ENCODE data around the gene PCSK5. TPM values are rescaled to one million over a fixed set of nuclear protein-coding genes. Genes with fewer than 3 reads are reported as not detected.
A peak's percentile ranks its signal among the peaks of the same experiment; 100 is the strongest.
"Not testable (repeated sequence)": the region's sequence is repeated elsewhere in the genome, so short reads cannot be mapped to it uniquely, and the experiment has no call there.

The PCSK5 gene
- polyA plus RNA-seq, 1 donor: 123 TPM

- H3K27me3 ChIP-seq (ENCODE audit: control insufficient read depth, insufficient read depth, low read length); DNase-seq; H3K27ac ChIP-seq (ENCODE audit: low read length); H3K4me1 ChIP-seq (ENCODE audit: control insufficient read depth, insufficient read depth, low read length); H3K9me3 ChIP-seq (ENCODE audit: control insufficient read depth, low read depth, low read length); H3K4me3 ChIP-seq (ENCODE audit: low read length): not testable (repeated sequence)
- WGBS (ENCODE audit: insufficient coverage, low lambda C conversion rate): 80% methylated on average over 1 of the region's 7 CpGs
- H3K36me3 ChIP-seq (ENCODE audit: control insufficient read depth, insufficient read depth, low read length): peaks cover 16% of the 10 kb centered on the region
These were observed 416.6 kb downstream of the PCSK5 start for GRCh38 chr9:76307047-76307446.

GRCh38 chr9:76310577-76310976 is 420.1 kb downstream of the PCSK5 start:
- no peaks in the 10 kb centered on the region for H3K4me1 ChIP-seq (ENCODE audit: control insufficient read depth, insufficient read depth, low read length)
- WGBS (ENCODE audit: insufficient coverage, low lambda C conversion rate): no CpG with 5 or more reads among the region's 7 CpGs
- no peak for DNase-seq
- peaks cover 14% of the 10 kb centered on the region for H3K36me3 ChIP-seq (ENCODE audit: control insufficient read depth, insufficient read depth, low read length)
- H3K4me3 ChIP-seq (ENCODE audit: low read length): no peak overlapping the region
- no peaks in the 10 kb centered on the region for H3K27me3 ChIP-seq (ENCODE audit: control insufficient read depth, insufficient read depth, low read length)
- no peaks in the 10 kb centered on the region for H3K9me3 ChIP-seq (ENCODE audit: control insufficient read depth, low read depth, low read length)
- no peak overlapping the region for H3K27ac ChIP-seq (ENCODE audit: low read length)

GRCh38 chr9:76310991-76311390 is 420.5 kb downstream of the PCSK5 start:
- no peak overlapping the region for H3K27ac ChIP-seq (ENCODE audit: low read length)
- no peaks in the 10 kb centered on the region for H3K4me1 ChIP-seq (ENCODE audit: control insufficient read depth, insufficient read depth, low read length)
- WGBS (ENCODE audit: insufficient coverage, low lambda C conversion rate): no CpG with 5 or more reads among the region's 5 CpGs
- DNase-seq: no peak
- no peak overlapping the region for H3K4me3 ChIP-seq (ENCODE audit: low read length)
- H3K9me3 ChIP-seq (ENCODE audit: control insufficient read depth, low read depth, low read length): no peaks in the 10 kb centered on the region
- no peaks in the 10 kb centered on the region for H3K27me3 ChIP-seq (ENCODE audit: control insufficient read depth, insufficient read depth, low read length)
- H3K36me3 ChIP-seq (ENCODE audit: control insufficient read depth, insufficient read depth, low read length): peaks cover 15% of the 10 kb centered on the region

- no peaks in the 10 kb centered on the region for H3K4me1 ChIP-seq (ENCODE audit: control insufficient read depth, insufficient read depth, low read length)
- peaks cover 19% of the 10 kb centered on the region for H3K36me3 ChIP-seq (ENCODE audit: control insufficient read depth, insufficient read depth, low read length)
- no peaks in the 10 kb centered on the region for H3K9me3 ChIP-seq (ENCODE audit: control insufficient read depth, low read depth, low read length)
- no peaks in the 10 kb centered on the region for H3K27me3 ChIP-seq (ENCODE audit: control insufficient read depth, insufficient read depth, low read length)
- WGBS (ENCODE audit: insufficient coverage, low lambda C conversion rate): 100% methylated on average over 4 of the region's 5 CpGs
- DNase-seq: no peak
- H3K27ac ChIP-seq (ENCODE audit: low read length): no peak overlapping the region
- H3K4me3 ChIP-seq (ENCODE audit: low read length): no peak overlapping the region
These were observed 421.1 kb downstream of the PCSK5 start for GRCh38 chr9:76311537-76311936.

- DNase-seq: peak in 1 of 2 donors; percentile 46
- peaks cover 30% of the 10 kb centered on the region for H3K36me3 ChIP-seq (ENCODE audit: control insufficient read depth, insufficient read depth, low read length)
- WGBS (ENCODE audit: insufficient coverage, low lambda C conversion rate): no CpG with 5 or more reads among the region's 2 CpGs
- no peaks in the 10 kb centered on the region for H3K9me3 ChIP-seq (ENCODE audit: control insufficient read depth, low read depth, low read length)
- H3K4me3 ChIP-seq (ENCODE audit: low read length): no peak overlapping the region
- no peaks in the 10 kb centered on the region for H3K4me1 ChIP-seq (ENCODE audit: control insufficient read depth, insufficient read depth, low read length)
- peak overlapping the region; percentile 52 for H3K27ac ChIP-seq (ENCODE audit: low read length)
- H3K27me3 ChIP-seq (ENCODE audit: control insufficient read depth, insufficient read depth, low read length): no peaks in the 10 kb centered on the region
These were observed 423.3 kb downstream of the PCSK5 start for GRCh38 chr9:76313771-76314170.

- peaks cover 30% of the 10 kb centered on the region for H3K36me3 ChIP-seq (ENCODE audit: control insufficient read depth, insufficient read depth, low read length)
- peak overlapping the region; percentile 52 for H3K27ac ChIP-seq (ENCODE audit: low read length)
- H3K27me3 ChIP-seq (ENCODE audit: control insufficient read depth, insufficient read depth, low read length): no peaks in the 10 kb centered on the region
- H3K4me1 ChIP-seq (ENCODE audit: control insufficient read depth, insufficient read depth, low read length): no peaks in the 10 kb centered on the region
- WGBS (ENCODE audit: insufficient coverage, low lambda C conversion rate): no CpG with 5 or more reads among the region's 4 CpGs
- H3K4me3 ChIP-seq (ENCODE audit: low read length): no peak overlapping the region
- DNase-seq: peak in 1 of 2 donors; percentile 28
- H3K9me3 ChIP-seq (ENCODE audit: control insufficient read depth, low read depth, low read length): no peaks in the 10 kb centered on the region
These were observed 423.8 kb downstream of the PCSK5 start for GRCh38 chr9:76314321-76314720.

GRCh38 chr9:76316069-76316468 is 425.6 kb downstream of the PCSK5 start:
- Histone ChIP-seq H3K4me1 (ENCODE audit: control insufficient read depth, insufficient read depth, low read length) (no peaks in the 10 kb centered on the region), H3K9me3 (ENCODE audit: control insufficient read depth, low read depth, low read length) (no peaks in the 10 kb centered on the region), H3K27ac (ENCODE audit: low read length) (no peak overlapping the region), H3K4me3 (ENCODE audit: low read length) (no peak overlapping the region), H3K27me3 (ENCODE audit: control insufficient read depth, insufficient read depth, low read length) (no peaks in the 10 kb centered on the region), H3K36me3 (ENCODE audit: control insufficient read depth, insufficient read depth, low read length) (peaks cover 25% of the 10 kb centered on the region)
- WGBS (ENCODE audit: insufficient coverage, low lambda C conversion rate): no CpG with 5 or more reads among the region's 2 CpGs
- DNase-seq: no peak

GRCh38 chr9:76319466-76319865 is 429.0 kb downstream of the PCSK5 start:
- H3K27me3 ChIP-seq (ENCODE audit: control insufficient read depth, insufficient read depth, low read length); H3K4me3 ChIP-seq (ENCODE audit: low read length); H3K27ac ChIP-seq (ENCODE audit: low read length); H3K9me3 ChIP-seq (ENCODE audit: control insufficient read depth, low read depth, low read length); H3K4me1 ChIP-seq (ENCODE audit: control insufficient read depth, insufficient read depth, low read length); DNase-seq: not testable (repeated sequence)
- no CpG with 5 or more reads among the region's 13 CpGs for WGBS (ENCODE audit: insufficient coverage, low lambda C conversion rate)
- H3K36me3 ChIP-seq (ENCODE audit: control insufficient read depth, insufficient read depth, low read length): peaks cover 36% of the 10 kb centered on the region

GRCh38 chr9:76321195-76321828 is 430.8 kb downstream of the PCSK5 start:
- Histone ChIP-seq H3K27me3 (ENCODE audit: control insufficient read depth, insufficient read depth, low read length) (no peaks in the 10 kb centered on the region), H3K27ac (ENCODE audit: low read length) (no peak overlapping the region), H3K4me1 (ENCODE audit: control insufficient read depth, insufficient read depth, low read length) (no peaks in the 10 kb centered on the region), H3K4me3 (ENCODE audit: low read length) (no peak overlapping the region), H3K36me3 (ENCODE audit: control insufficient read depth, insufficient read depth, low read length) (peaks cover 46% of the 10 kb centered on the region), H3K9me3 (ENCODE audit: control insufficient read depth, low read depth, low read length) (no peaks in the 10 kb centered on the region)
- DNase-seq: no peak
- 100% methylated on average over 1 of the region's 9 CpGs for WGBS (ENCODE audit: insufficient coverage, low lambda C conversion rate)

- H3K27ac ChIP-seq (ENCODE audit: low read length): peak overlapping the region; percentile 55
- WGBS (ENCODE audit: insufficient coverage, low lambda C conversion rate): no CpG with 5 or more reads among the region's 10 CpGs
- H3K4me3 ChIP-seq (ENCODE audit: low read length): no peak overlapping the region
- no peaks in the 10 kb centered on the region for H3K27me3 ChIP-seq (ENCODE audit: control insufficient read depth, insufficient read depth, low read length)
- DNase-seq: no peak
- H3K36me3 ChIP-seq (ENCODE audit: control insufficient read depth, insufficient read depth, low read length): peaks cover 41% of the 10 kb centered on the region
- H3K9me3 ChIP-seq (ENCODE audit: control insufficient read depth, low read depth, low read length): no peaks in the 10 kb centered on the region
- H3K4me1 ChIP-seq (ENCODE audit: control insufficient read depth, insufficient read depth, low read length): no peaks in the 10 kb centered on the region
These were observed 432.3 kb downstream of the PCSK5 start for GRCh38 chr9:76322810-76323209.

GRCh38 chr9:76323490-76323889 is 433.0 kb downstream of the PCSK5 start:
- Histone ChIP-seq H3K27me3 (ENCODE audit: control insufficient read depth, insufficient read depth, low read length) (no peaks in the 10 kb centered on the region), H3K36me3 (ENCODE audit: control insufficient read depth, insufficient read depth, low read length) (peaks cover 44% of the 10 kb centered on the region), H3K4me1 (ENCODE audit: control insufficient read depth, insufficient read depth, low read length) (no peaks in the 10 kb centered on the region), H3K4me3 (ENCODE audit: low read length) (no peak overlapping the region), H3K9me3 (ENCODE audit: control insufficient read depth, low read depth, low read length) (no peaks in the 10 kb centered on the region), H3K27ac (ENCODE audit: low read length) (peak overlapping the region; percentile 69)
- WGBS (ENCODE audit: insufficient coverage, low lambda C conversion rate): no CpG with 5 or more reads among the region's 2 CpGs
- DNase-seq: peak; percentile 73 to 84

Measured in large intestine (tissue), 3 donors.